IMR-90 (cell line): ENCODE results near the gene MAP7D1. TPM values are rescaled to one million over a fixed set of nuclear protein-coding genes. Genes with fewer than 3 reads are reported as not detected.

Experiments used
- ATAC-seq: fragments of 200-7000 bp; cut with Tn5 transposase; 2 replicates; pipeline ENCODE4 v1.9.1; 2020; ENCODE audit warnings: low read depth, mild to moderate bottlenecking, moderate library complexity
- BruUV-seq: library from RNA; stranded (reverse); fragments of 400-500 nt; replicated peaks from 2 replicates; lab custom pipeline; 2021; lab: Mats Ljungman, UMichigan
- CTCF ChIA-PET: fragments of 300-600 bp; formaldehyde crosslinking; extraction: SDS; loops from one replicate; lab custom pipeline; 2021; ENCODE audit warnings: antibody characterized with exemption; lab: Yijun Ruan, JAX
- POLR2A ChIA-PET: fragments of 300-600 bp; sonication (Branson Sonifier 250); formaldehyde crosslinking; loops from one replicate; lab custom pipeline; 2022; ENCODE audit warnings: antibody characterized with exemption; ENCODE audit not compliant: unreplicated experiment; lab: Charles Lee
- DNase-seq: peaks from one replicate; pipeline ENCODE4 v3.0.0; 2013
- H2AFZ ChIP-seq: replicated peaks from 2 replicates; pipeline ENCODE3; 2013; ENCODE audit warnings: low read length, mild to moderate bottlenecking; ENCODE audit not compliant: poor library complexity
- H2AK5ac ChIP-seq: 2 replicates; pipeline ENCODE4 v1.6.1; 2013; ENCODE audit warnings: low read depth, low read length, inconsistent platforms
- H2AK9ac ChIP-seq: replicated peaks from 2 replicates; pipeline ENCODE3; 2013; ENCODE audit warnings: mild to moderate bottlenecking, low read depth, low read length, moderate library complexity; ENCODE audit not compliant: poor library complexity
- H2BK120ac ChIP-seq: 2 replicates; pipeline ENCODE4 v1.6.1; 2013; ENCODE audit warnings: low read depth, low read length, inconsistent platforms
- H2BK15ac ChIP-seq: 3 replicates; pipeline ENCODE4 v1.6.1; 2013; ENCODE audit warnings: low read depth, low read length, inconsistent platforms
- H2BK20ac ChIP-seq: 2 replicates; pipeline ENCODE4 v1.6.1; 2013; ENCODE audit warnings: low read depth, mild to moderate bottlenecking, inconsistent platforms, low read length, moderate library complexity
- H2BK5ac ChIP-seq: 2 replicates; pipeline ENCODE4 v1.6.1; 2013; ENCODE audit warnings: mild to moderate bottlenecking, low read depth, low read length, inconsistent platforms; ENCODE audit not compliant: poor library complexity, severe bottlenecking
- H3K14ac ChIP-seq: replicated peaks from 2 replicates; pipeline ENCODE4 v1.6.1; 2013; ENCODE audit warnings: low read depth, low read length, inconsistent platforms
- H3K18ac ChIP-seq: 2 replicates; pipeline ENCODE4 v1.6.1; 2013; ENCODE audit warnings: low read depth, low read length, control low read depth
- H3K23ac ChIP-seq: 2 replicates; pipeline ENCODE4 v1.6.1; 2013; ENCODE audit warnings: low read depth, low read length, inconsistent platforms
- H3K27ac ChIP-seq: 2 replicates; pipeline ENCODE4 v1.5.1; 2013; ENCODE audit warnings: mild to moderate bottlenecking, control low read depth, low read length; ENCODE audit not compliant: insufficient read depth
- H3K27me3 ChIP-seq: 2 replicates; pipeline ENCODE4 v1.6.1; 2013; ENCODE audit warnings: low read length; ENCODE audit not compliant: control insufficient read depth, insufficient read depth
- H3K36me3 ChIP-seq: 2 replicates; pipeline ENCODE4 v1.6.1; 2013; ENCODE audit warnings: low read length, mixed read lengths; ENCODE audit not compliant: control insufficient read depth, insufficient read depth
- H3K4ac ChIP-seq: 2 replicates; pipeline ENCODE4 v1.6.1; 2013; ENCODE audit warnings: low read depth, low read length, inconsistent platforms
- H3K4me1 ChIP-seq: 2 replicates; pipeline ENCODE4 v1.6.1; 2013; ENCODE audit warnings: low read length, mixed read lengths; ENCODE audit not compliant: control insufficient read depth, insufficient read depth
- H3K4me2 ChIP-seq: 2 replicates; pipeline ENCODE4 v1.6.1; 2013; ENCODE audit warnings: low read depth, mild to moderate bottlenecking, control low read depth, low read length, moderate library complexity
- H3K4me3 ChIP-seq: 2 replicates; pipeline ENCODE4 v1.5.1; 2013; ENCODE audit warnings: low read depth, mild to moderate bottlenecking, control low read depth, low read length, moderate library complexity; ENCODE audit not compliant: insufficient read depth
- H3K56ac ChIP-seq: 2 replicates; pipeline ENCODE4 v1.6.1; 2013; ENCODE audit warnings: low read length, inconsistent platforms; ENCODE audit not compliant: insufficient read depth; ENCODE audit errors: extremely low read depth
- H3K79me1 ChIP-seq, 2 experiments: 2 replicates each; pipeline ENCODE4 v1.6.1; 2013; ENCODE audit warnings: low read length in 2 of 2, inconsistent platforms in 1 of 2, low read depth in 1 of 2
- H3K9ac ChIP-seq: 2 replicates; pipeline ENCODE4 v1.6.1; 2013; ENCODE audit warnings: low read depth, low read length, control low read depth
- H3K9me1 ChIP-seq: 2 replicates; pipeline ENCODE4 v1.6.1; 2013; ENCODE audit warnings: low read length, inconsistent platforms; ENCODE audit not compliant: insufficient read depth
- H3K9me3 ChIP-seq: 2 replicates; pipeline ENCODE4 v1.6.1; 2013; ENCODE audit warnings: low read length; ENCODE audit not compliant: control insufficient read depth, insufficient read depth
- H4K20me1 ChIP-seq: 2 replicates; pipeline ENCODE4 v1.6.1; 2013; ENCODE audit warnings: low read length, inconsistent platforms; ENCODE audit not compliant: insufficient read depth
- H4K5ac ChIP-seq: 2 replicates; pipeline ENCODE4 v1.6.1; 2013; ENCODE audit warnings: mild to moderate bottlenecking, low read depth, low read length, control low read depth
- H4K8ac ChIP-seq, 2 experiments: 2 replicates each; pipeline ENCODE4 v1.6.1; 2013; ENCODE audit warnings: low read depth in 2 of 2, low read length in 2 of 2, control low read depth in 1 of 2, inconsistent platforms in 1 of 2
- H4K91ac ChIP-seq: 2 replicates; pipeline ENCODE4 v1.6.1; 2013; ENCODE audit warnings: low read depth, low read length, inconsistent platforms; ENCODE audit not compliant: insufficient read depth
- CEBPB ChIP-seq: IDR thresholded peaks from 2 replicates; pipeline ENCODE4 v1.6.1; 2012; ENCODE audit warnings: low read depth, low read length, improper control_type of control experiment
- CHD1 ChIP-seq: IDR thresholded peaks from 2 replicates; pipeline ENCODE4 v1.6.1; 2012; ENCODE audit warnings: low read depth, low read length, improper control_type of control experiment
- FOS ChIP-seq: fragments of 150-350 bp; IDR thresholded peaks from 2 replicates; pipeline ENCODE4 v1.6.1; 2016; ENCODE audit warnings: low read depth, low read length
- MAZ ChIP-seq: IDR thresholded peaks from 2 replicates; pipeline ENCODE4 v1.6.1; 2012; ENCODE audit warnings: low read depth, mild to moderate bottlenecking, low read length, improper control_type of control experiment, moderate library complexity, borderline replicate concordance
- NFE2L2 ChIP-seq: fragments of 150-350 bp; IDR thresholded peaks from 2 replicates; pipeline ENCODE4 v1.6.1; 2016; ENCODE audit warnings: low read depth, mild to moderate bottlenecking, low read length
- POLR2A ChIP-seq: IDR thresholded peaks from 2 replicates; pipeline ENCODE4 v1.6.1; 2012; ENCODE audit warnings: mild to moderate bottlenecking, low read depth, low read length
- RAD21 ChIP-seq: IDR thresholded peaks from 2 replicates; pipeline ENCODE4 v1.6.1; 2012; ENCODE audit warnings: low read length, improper control_type of control experiment
- RCOR1 ChIP-seq: IDR thresholded peaks from 2 replicates; pipeline ENCODE4 v1.6.1; 2012; ENCODE audit warnings: mild to moderate bottlenecking, low read length, improper control_type of control experiment; ENCODE audit not compliant: insufficient replicate concordance
- RFX5 ChIP-seq: IDR thresholded peaks from 2 replicates; pipeline ENCODE4 v1.8.0; 2012; ENCODE audit warnings: low read depth, mild to moderate bottlenecking, low read length, moderate library complexity
- SMC3 ChIP-seq: fragments of 150-350 bp; IDR thresholded peaks from 2 replicates; pipeline ENCODE4 v1.6.1; 2016; ENCODE audit warnings: low read depth, mild to moderate bottlenecking, antibody characterized with exemption, low read length, moderate library complexity
- WGBS, 2 experiments: methylation state at CpG; one replicate each; pipeline versions ENCODE4 v1.1.5 to v1.1.7; 2013; ENCODE audit warnings: missing lambda C conversion rate in 2 of 2; ENCODE audit not compliant: insufficient read length in 1 of 2; ENCODE audit errors: extremely low coverage in 2 of 2; 5-methylcytosine and 5-hydroxymethylcytosine counted together
- dilution Hi-C: fragments of 300-500 bp; cut with HindIII; formaldehyde crosslinking; loops from one replicate; pipeline ENCODE4 v1.14.3; 2018; ENCODE audit warnings: low sequenced_read_pairs; ENCODE audit not compliant: unreplicated experiment
- in situ Hi-C: fragments of 300-500 bp; cut with MboI; formaldehyde crosslinking; loops from 3 replicates; pipeline ENCODE4 v1.14.3; 2019; ENCODE audit warnings: low sequenced_read_pairs, inconsistent platforms, mixed read lengths
- intact Hi-C: fragments of 100-400 bp; cut with micrococcal nuclease; formaldehyde crosslinking; loops from 2 replicates; pipeline ENCODE4 v1.10.0; 2022
- polyA plus RNA-seq, 3 experiments: library from polyadenylated mRNA; depleted of rRNA; stranded (reverse); fragments of >200 nt; gene quantifications; 2 replicates each; pipeline ENCODE4 v1.2.3, GENCODE V29; 2012; ENCODE audit warnings: low replicate concordance in 1 of 3
- total RNA-seq: library from RNA; depleted of rRNA; stranded (reverse); fragments of >200 nt; gene quantifications from 2 replicates; pipeline ENCODE4 v1.2.3, GENCODE V29; 2012
- TF ChIP-seq, protein P1 (sequence below): fragments of 150-350 bp; IDR thresholded peaks from 2 replicates; pipeline ENCODE4 v1.6.1; 2017; ENCODE audit warnings: mild to moderate bottlenecking, antibody characterized with exemption, low read length, low read depth
- TF ChIP-seq, protein P2 (sequence below): conservative IDR thresholded peaks from 2 replicates; pipeline ENCODE4 v1.5.1; 2012; ENCODE audit warnings: mild to moderate bottlenecking, low read depth, low read length, improper control_type of control experiment
- TF ChIP-seq, protein P3 (sequence below): fragments of 150-350 bp; IDR thresholded peaks from 2 replicates; pipeline ENCODE4 v1.6.1; 2016; ENCODE audit warnings: low read depth, mild to moderate bottlenecking, low read length, moderate library complexity, borderline replicate concordance

The MAP7D1 gene
- total and polyA plus RNA-seq, 2 of the 4 experiments (the other 2 are of a cell fraction), result 32.3 to 81.9 TPM

DNA sequence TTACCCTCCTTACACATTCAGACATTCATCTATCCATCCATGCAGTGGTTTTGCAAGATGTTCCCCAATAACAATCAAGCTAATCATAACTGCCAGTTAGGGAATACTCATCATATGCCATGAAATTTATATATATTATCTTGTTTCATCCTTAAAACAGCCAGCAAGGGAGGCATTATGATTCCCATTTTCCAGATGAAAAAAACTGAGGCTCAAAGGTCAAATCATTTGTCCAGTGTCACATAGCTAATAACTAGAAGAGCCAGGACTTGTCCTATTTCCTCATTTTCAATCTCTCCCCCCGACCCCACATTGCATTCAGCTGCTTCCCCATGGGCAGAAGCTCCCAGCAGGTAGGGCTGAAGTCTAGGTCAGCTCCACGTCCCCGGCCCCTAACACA is 23.9 kb upstream of the MAP7D1 start:
- no peak overlapping the region for H3K4me3 ChIP-seq
- peaks cover 24% of the 10 kb centered on the region for H3K4me1 ChIP-seq
- H3K14ac ChIP-seq, result no peak overlapping the region
- BruUV-seq, result no TSS peak
- H3K9me1 ChIP-seq, result peaks cover 23% of the 10 kb centered on the region
- intact Hi-C loops, result no loop called here
- peaks cover 0 to 16% of the 10 kb centered on the region in 2 experiments; a peak in 3 of 4 replicates for H3K79me1 ChIP-seq
- H4K8ac ChIP-seq, result no peak overlapping the region
- peaks cover 3% of the 10 kb centered on the region for H3K36me3 ChIP-seq
- CTCF ChIA-PET, result interaction anchor here (4.7 kb wide), 1 partner anchor 18 kb away, joined by 19 read pairs; the partner anchor contains the start of gene TRAPPC3
- no peak overlapping the region for H3K23ac ChIP-seq
- H3K9ac ChIP-seq, result no peak overlapping the region
- POLR2A ChIA-PET, result no interaction called here
- no CpG with 5 or more reads among the region's 3 CpGs for whole genome bisulfite sequencing, 2 experiments
- H3K18ac ChIP-seq, result no peak overlapping the region
- H2BK5ac ChIP-seq, result no peak overlapping the region
- H2BK20ac ChIP-seq, result no peak overlapping the region
- H3K27me3 ChIP-seq, result no peaks in the 10 kb centered on the region
- no peaks in the 10 kb centered on the region for H4K20me1 ChIP-seq
- H3K9me3 ChIP-seq, result no peaks in the 10 kb centered on the region
- H2BK15ac ChIP-seq, result no peak overlapping the region
- no peak overlapping the region for H3K4ac ChIP-seq
- H4K91ac ChIP-seq, result no peak overlapping the region
- no peak overlapping the region for H2AK5ac ChIP-seq
- no peak overlapping the region for H3K27ac ChIP-seq
- no peak for ATAC-seq
- TF ChIP-seq FOS (no peak), CEBPB (no peak), CHD1 (no peak), MAZ (no peak), NFE2L2 (no peak), RCOR1 (no peak), SMC3 (no peak), RFX5 (no peak), POLR2A (no peak), RAD21 (no peak)
- TF ChIP-seq, protein P1, sequence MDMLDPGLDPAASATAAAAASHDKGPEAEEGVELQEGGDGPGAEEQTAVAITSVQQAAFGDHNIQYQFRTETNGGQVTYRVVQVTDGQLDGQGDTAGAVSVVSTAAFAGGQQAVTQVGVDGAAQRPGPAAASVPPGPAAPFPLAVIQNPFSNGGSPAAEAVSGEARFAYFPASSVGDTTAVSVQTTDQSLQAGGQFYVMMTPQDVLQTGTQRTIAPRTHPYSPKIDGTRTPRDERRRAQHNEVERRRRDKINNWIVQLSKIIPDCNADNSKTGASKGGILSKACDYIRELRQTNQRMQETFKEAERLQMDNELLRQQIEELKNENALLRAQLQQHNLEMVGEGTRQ, result no peak
- TF ChIP-seq, protein P2, sequence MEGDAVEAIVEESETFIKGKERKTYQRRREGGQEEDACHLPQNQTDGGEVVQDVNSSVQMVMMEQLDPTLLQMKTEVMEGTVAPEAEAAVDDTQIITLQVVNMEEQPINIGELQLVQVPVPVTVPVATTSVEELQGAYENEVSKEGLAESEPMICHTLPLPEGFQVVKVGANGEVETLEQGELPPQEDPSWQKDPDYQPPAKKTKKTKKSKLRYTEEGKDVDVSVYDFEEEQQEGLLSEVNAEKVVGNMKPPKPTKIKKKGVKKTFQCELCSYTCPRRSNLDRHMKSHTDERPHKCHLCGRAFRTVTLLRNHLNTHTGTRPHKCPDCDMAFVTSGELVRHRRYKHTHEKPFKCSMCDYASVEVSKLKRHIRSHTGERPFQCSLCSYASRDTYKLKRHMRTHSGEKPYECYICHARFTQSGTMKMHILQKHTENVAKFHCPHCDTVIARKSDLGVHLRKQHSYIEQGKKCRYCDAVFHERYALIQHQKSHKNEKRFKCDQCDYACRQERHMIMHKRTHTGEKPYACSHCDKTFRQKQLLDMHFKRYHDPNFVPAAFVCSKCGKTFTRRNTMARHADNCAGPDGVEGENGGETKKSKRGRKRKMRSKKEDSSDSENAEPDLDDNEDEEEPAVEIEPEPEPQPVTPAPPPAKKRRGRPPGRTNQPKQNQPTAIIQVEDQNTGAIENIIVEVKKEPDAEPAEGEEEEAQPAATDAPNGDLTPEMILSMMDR, result no peak
- TF ChIP-seq, protein P3, sequence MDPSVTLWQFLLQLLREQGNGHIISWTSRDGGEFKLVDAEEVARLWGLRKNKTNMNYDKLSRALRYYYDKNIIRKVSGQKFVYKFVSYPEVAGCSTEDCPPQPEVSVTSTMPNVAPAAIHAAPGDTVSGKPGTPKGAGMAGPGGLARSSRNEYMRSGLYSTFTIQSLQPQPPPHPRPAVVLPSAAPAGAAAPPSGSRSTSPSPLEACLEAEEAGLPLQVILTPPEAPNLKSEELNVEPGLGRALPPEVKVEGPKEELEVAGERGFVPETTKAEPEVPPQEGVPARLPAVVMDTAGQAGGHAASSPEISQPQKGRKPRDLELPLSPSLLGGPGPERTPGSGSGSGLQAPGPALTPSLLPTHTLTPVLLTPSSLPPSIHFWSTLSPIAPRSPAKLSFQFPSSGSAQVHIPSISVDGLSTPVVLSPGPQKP, result no peak
- H2BK120ac ChIP-seq, result no peak overlapping the region
- in situ Hi-C loops, result no loop called here
- no peak overlapping the region for H3K4me2 ChIP-seq
- H2AK9ac ChIP-seq, result no peak overlapping the region
- H2AFZ ChIP-seq, result no peak overlapping the region
- no peak for DNase-seq
- dilution Hi-C loops, result no loop called here
- H3K56ac ChIP-seq, result no peak overlapping the region
- H4K5ac ChIP-seq, result no peak overlapping the region
